NCI-H2227 treated with DMSO at 0.1 percent for 48 hours (cell line): Measurements from ENCODE around the gene BST1.
"Not testable (repeated sequence)": the region's sequence is repeated elsewhere in the genome, so short reads cannot be mapped to it uniquely, and the experiment has no call there.

ENCODE experiments used
- DNase-seq: peaks from one replicate; lab custom pipeline; 2025; lab: John Stamatoyannopoulos, UW

Gene BST1

DNA sequence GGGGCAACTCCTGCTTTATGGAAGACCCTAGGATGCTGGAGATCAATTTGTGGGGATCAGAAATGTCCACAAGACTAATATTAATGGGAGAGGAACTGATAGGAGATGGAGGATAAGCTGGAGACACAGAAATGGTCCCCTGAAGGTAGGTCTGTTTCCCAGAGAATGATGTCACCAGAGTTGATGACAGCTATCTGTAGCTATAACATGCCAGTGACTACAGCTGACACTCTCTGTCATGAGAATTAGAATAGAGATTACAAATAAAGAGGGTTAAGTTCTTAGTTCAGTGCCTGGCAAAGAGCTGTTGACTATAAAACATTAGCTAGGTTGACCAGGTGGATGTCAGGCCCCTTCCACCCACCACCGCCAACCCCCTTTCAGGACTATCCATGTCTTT lies 9.3 kb downstream of the BST1 start:
- DNase-seq, result no peak

DNA sequence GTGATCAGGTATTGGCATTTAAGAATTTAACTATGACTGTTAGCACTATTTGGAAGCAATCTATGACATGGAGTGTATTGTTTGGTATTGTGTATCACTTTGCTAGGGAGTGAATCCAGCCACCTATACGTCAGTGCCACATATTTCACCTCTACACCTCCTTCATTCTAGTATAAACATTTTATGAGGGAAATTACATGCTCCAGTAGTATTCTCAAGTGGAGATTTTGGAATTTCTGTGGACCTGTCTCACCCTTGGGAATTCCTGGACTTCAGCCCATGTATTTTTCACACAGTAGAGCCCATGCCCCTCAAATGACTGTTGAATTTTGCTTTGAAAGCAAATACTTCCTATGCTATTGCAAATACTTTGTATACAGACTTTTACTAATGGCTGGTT lies 11.3 kb downstream of the BST1 start:
- DNase-seq, result no peak

DNA sequence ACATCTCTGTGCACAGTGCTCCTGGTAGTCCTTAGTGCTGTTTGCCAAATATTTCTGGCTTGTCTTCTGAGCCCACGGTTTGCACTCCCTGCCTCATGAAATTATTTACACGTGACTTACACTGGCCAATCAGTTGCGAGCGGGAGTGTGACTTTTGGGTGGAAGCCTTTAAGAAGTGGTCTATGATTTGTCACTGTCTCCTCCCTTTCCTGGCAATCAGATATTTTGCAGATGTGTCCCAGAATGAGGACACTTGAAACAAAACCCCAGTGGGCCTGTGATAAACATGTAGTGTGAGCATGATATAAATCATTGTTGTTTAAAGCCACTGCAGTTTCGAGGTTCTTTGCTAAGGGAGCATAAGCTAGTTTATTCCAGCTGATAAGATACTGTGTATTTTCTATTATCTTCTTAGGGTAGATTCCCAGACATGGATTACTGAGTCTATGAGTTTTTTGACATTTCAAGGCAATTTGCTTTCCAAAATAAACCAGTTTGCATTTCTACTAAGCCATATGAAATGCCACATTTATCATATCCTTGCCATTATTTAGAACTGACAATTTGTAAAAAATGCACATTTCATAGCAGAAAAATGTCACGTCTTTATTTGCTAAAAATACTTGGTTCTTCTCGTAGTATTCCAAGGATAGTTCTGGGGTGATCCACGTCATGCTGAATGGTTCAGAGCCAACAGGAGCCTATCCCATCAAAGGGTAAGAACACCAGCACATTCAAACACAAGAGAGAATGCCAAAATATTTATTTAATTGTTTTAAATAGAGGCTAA lies 12.0 kb downstream of the BST1 start:
- DNase-seq, result no peak

DNA sequence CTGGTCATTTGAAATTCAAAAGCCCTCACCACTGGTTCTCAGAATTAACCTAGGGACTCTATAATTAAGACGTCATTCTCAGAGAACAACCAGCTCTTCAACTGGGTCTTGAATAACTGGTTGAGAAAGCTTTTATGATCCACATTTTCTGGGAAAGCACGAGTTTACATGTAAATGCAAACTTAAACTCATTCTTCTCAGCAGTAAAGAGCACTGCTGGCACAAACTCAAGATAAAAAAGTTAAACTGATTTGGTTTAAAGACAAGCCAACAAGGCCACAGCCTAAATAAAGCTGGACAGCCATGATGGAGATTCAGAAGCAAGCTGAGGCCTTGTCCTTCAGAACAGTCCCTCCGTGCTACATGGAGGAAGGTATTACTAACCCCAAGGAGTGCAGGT lies 13.2 kb downstream of the BST1 start:
- no peak for DNase-seq

DNA sequence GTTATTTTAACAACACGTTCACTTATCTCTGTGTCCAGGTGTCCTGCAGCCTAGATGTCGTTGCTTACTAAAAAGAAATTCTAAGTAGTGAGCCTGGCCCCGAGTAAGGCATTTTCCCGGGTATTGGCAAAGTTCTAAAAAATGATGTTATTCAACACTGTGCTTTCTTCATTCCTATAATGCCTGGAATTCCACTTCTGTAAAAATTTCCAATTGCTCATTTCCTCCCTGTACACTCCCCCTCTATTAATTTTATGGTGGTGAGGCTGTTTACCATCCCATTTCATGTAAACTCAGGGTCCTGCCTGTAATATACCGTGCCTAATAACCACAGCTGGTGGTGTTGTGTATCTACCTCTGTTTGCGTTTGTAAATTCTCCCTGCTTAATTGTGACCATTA lies 14.2 kb downstream of the BST1 start:
- DNase-seq, result no peak

DNA sequence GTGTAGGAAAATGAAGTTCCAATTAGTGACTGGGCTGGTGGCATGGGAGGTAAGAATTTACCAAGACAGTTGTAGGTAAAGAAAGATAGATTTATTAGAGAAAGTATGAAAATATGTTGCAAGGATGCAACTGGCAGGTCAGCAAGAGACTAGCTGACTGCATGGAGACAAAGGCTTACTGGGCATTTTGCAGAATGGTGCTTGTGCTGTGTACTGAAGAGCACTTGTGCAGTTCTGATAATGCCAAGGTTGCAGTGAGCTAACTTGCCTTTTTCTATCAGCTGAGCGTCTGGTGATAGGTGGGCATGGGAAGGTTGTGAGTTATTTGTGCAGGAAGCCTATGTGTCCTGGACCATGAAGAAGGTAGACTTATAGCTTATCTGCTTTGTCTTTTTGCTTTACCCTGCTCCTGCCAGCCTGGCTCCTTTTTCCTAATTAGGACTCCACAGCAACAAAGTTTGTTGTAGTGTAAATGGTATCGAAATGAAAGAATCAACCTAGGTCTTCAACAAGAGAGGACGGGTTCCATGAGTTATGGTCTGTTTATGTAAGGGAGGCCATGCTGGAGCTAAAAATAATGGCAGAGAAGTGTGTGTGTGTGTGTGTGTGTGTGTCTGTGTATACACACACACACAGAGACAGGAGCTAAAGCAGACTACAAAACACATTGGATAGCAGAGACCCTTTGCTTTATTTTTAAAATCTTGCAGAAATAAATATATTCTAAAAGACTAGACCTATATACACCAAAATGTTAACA lies 15.0 kb downstream of the BST1 start:
- no peak for DNase-seq

DNA sequence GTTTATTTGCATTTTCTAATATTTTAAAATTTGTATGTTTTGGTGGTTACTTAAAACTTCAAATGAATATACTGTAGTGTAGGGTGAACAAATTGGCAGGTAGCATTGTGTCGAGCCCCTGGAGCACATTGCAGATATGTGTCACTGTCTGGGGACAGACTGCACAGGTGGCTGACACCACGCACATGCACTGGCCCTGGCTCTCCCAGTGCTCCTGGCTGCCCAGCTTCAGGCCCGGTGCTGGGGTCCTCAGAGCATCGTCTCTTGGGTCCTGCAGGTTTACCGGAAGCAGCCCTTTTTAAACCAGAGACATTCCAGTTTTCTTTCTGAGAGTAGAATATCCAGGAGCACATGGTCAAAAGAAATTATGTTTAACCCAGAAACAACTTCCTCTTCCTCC lies 15.6 kb downstream of the BST1 start:
- DNase-seq, result no peak

DNA sequence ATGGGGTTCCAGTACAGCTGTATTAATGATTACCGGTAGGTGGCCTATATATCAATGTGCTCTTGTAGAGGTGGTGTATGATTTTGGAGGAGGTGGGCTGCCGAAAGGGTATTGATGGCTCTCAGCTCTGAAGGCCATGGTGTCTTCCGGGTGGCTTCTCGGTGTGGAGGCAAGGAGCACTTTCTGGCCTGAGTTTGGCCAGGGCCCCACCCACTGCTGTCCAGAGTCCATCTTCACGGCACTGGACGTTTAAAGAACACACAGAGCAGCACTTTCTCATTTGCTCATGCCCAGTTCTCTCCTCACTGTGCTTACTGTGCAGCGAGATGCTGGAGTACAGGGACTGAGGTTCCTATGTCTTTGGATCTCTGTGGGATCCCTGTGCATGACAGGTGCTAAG lies 16.1 kb downstream of the BST1 start:
- DNase-seq, result no peak

DNA sequence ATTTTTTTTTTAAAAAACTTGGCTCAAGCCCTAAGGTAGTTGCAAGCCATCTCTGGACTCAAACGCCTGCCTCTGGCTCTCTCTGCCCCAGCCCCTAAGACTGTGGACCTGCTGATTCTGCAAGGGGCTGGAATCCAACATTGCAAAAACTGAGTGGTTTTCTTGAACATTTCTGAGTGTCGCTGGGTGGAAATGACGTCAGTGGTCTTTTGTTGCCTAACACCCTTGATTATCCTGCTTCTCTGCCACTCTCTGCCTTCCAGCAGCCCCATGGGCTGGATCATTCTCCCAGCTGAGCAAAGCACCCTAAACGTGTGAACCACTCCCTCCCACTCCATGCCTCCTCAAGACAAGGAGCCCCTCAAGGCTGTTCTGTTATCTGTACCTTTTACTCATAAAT lies 16.6 kb downstream of the BST1 start:
- DNase-seq, result no peak

DNA sequence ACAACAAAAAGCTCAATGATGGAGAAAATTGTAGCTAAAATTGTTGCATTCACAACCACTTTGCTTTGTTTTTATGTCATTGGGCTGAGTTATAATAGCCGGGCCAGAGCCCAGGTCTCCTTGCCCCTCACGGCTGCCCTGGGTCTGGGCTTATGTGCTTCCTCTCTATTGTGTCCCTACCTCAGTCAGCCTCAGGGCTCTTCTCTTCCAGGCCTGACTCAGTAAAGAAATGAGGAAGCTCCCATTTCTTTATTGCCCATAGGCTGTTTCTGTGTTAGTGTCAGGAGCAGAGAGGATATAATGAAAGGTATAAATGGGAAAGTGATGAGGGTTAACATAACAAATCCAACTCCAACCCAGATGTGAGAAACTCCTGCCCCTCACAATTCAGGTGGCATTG lies 18.0 kb downstream of the BST1 start:
- no peak for DNase-seq

DNA sequence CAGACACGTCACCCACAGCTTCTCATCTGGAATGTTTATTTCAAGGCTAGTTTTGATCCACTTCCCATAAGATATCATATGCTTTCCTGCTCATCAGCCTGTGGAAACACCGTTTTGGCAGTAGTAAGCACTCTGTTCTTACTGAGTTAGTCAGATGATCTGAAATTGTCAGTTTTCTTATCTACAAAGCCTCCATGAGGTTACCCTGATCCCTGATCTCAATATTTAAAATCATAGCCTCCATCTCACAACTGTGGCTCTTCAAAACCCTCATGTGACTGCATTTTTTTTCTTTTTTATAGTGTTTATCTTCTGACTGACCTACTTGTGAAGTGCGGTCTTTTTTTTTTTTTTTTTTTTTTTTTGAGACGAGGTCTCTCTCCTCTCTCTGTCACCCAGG lies 22.7 kb downstream of the BST1 start:
- no peak for DNase-seq

DNA sequence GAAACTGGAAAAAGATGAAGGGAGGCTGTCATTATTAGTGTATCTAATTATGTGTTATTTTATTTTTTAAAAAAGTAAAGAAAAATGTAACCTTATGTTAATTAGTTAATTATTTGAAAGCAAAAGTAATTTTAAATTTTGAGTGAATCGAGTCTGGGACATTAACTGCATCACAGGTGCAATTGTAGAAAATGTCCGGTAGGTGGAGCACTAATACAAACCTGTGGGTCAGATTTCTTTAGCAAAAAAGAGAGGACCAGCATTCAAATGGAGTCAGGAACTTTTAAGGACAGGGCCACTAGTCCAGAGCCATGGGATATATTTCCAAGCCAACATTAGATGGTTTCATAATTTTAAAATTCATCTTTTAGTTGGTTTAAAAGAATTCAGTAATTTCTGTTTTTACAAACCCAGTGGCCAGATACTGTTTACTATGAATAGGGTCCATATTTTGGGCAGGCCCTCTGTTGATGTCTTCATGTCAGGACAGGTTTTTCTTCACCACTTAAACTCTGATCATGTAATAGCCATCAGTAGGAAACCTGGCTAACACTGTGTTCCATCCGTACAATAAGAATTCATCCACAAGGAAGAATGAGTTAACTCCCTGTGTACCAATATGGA lies 27.2 kb downstream of the BST1 start:
- peak; percentile 11 for DNase-seq

DNA sequence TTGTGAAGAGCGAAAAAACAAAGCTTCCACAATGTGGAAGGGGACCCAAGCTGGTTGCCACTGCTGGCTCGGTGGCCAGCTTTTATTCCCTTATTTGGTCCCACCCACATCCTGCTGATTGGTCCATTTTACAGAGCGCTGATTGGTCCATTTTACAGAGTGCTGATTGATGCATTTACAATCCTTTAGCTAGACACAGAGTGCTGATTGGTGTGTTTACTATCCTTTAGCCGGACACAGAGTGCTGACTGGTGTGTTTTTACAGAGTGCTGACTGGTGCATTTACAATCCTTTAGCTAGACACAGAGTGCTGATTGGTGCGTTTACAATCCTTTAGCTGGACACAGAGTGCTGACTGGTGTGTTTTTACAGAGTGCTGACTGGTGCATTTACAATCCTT lies 30.2 kb downstream of the BST1 start:
- DNase-seq, result not testable (repeated sequence)

DNA sequence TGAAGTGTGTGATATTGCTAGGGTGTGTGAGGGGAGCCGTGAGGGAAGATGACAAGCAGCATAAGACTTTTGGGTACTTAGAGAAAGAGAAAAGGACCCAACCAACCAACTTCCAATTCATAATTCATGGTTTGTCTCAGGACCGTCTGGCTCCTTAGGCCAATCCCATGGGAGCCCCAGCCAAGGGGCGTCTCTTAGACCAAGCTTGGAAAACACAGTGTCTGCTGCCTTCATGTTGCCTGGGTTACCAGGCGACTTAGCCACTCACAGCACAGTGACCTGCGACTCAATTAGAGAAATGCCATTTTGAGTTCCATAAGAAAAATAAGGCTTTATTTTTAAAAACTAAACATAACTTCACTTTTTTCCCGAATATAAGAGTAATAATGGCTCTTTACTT lies 32.7 kb downstream of the BST1 start:
- no peak for DNase-seq

DNA sequence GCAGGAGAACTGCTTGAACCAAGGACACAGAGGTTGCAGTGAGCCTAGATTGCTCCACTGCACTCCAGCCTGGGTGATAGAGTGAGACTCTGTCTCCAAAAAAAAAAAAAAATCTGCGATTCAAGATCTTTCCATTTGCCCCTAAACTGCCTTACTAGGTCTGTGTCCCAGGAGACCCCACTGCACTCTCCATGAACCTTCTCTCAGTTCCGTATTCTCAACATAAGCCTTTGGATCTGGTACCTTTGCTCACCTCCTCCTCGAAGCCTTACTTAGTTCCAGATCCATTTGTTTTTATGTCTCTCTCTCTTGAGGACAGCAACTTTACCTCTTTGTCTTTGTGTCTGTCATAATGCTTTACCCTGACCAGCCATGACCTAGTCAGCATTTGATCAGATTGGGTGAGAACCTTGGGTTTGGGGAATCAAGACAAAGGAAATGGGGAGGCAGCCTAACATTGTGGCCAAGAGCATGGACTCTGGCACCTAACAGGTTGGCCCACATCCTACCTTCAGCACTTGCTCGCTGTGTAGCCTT lies 33.7 kb downstream of the BST1 start:
- no peak for DNase-seq

DNA sequence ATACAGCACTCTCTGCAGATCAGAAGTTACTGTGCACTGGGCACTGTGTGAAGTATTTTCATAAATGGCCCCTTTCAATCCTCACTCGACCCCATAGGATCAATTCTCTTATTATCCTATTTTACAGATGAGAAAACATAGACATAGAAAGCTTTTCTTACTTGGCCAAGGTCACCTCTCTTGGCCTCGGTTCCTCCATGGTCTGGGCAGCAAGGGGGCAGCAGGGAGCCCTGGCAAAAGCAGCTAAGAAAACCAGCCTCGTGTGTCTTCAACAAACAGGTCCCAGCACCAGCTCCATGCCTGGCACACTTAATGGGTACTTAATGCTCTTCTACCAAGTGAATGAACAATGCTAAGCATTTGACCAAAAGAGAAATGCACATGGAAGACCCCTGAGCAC lies 34.4 kb downstream of the BST1 start:
- no peak for DNase-seq

DNA sequence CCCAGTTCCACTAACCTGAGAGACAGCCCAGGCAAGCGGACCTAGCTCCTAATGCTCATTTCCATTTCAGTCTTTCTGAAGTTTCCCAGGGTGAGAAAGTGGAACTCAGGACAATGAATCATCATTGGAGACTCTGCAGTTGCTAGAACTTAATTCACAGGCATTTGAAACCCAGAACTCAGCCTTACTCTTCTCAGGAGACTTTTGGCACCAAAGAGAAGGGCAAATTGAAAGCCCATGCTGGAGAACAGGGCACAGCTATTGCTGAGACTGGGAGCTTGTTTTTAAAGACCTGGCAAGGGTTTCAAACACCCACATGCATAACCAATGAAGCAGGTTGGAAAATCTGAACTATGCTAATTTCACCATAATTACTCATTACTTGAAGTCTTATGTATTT lies 36.0 kb downstream of the BST1 start:
- DNase-seq, result no peak

DNA sequence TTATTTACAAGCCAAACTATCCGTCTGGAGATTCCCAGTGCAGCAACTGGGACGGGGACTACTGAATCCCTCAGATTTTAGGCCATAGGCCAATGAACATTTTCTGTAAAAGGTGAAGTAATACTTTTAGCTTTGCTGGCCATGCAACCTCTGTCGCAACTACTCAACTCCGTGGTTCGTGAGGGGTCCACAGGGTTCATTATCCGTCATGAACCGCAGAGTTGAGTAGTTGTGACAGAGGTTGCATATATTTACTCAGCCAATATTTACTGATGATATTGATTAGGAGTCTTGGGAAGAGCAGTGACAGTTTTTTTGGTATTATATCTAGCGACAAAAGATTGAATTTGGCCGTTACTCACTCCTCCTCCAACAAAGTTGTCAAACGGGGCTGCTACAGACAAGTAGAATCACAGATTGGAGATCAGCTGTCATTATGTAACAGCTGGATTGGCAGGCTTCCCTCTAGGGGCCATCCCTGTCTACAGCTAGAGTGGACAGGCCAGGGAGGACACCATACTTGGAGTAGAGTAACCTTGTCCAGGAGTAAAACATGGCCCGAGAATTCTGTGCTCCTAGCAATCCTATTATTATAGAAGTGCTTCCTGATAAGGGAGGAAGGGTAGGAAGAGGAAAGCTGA lies 38.0 kb downstream of the BST1 start:
- DNase-seq, result no peak

DNA sequence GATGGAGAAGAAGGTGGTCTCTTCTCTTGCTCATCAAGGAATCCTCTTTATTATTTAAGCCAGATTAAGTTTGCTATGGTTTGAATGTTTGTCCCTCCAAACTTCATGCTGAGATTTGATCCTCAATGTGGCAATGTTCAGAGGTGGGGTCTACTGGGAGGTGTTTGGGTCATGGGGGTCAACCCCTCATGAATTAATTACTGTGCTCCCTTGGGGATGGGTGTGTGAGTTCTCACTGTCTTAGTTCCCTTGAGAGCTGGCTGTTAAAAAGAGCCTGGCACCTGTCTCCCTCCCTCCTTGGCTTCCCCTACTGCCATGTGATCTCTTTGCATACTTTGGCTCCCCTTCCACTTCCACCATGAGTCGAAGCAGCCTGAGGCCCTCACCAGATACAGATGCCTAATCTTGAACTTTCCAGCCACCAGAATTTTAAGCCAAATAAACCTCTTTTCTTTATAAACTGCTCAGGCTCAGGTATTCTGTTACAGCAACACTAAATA lies 39.3 kb downstream of the BST1 start:
- DNase-seq, result no peak

DNA sequence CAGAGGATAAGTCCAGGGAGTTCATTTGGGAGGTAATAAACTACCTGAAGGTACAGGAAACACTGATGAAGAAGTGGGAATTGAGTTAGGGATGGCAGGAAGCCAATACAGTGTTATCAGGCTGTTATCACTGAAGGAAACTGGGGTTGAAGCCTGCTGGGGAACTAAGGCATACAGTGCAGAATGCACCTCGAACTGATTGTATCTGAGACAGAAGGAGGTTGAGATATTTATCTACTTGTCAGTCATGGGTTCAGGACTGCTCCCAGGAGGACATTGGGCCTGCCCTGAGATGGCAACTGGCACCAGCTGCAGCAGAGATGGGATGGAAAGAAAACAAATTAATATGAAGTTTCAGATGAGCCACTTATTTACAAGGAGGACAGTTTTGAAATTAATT lies 39.8 kb downstream of the BST1 start:
- DNase-seq, result no peak

DNA sequence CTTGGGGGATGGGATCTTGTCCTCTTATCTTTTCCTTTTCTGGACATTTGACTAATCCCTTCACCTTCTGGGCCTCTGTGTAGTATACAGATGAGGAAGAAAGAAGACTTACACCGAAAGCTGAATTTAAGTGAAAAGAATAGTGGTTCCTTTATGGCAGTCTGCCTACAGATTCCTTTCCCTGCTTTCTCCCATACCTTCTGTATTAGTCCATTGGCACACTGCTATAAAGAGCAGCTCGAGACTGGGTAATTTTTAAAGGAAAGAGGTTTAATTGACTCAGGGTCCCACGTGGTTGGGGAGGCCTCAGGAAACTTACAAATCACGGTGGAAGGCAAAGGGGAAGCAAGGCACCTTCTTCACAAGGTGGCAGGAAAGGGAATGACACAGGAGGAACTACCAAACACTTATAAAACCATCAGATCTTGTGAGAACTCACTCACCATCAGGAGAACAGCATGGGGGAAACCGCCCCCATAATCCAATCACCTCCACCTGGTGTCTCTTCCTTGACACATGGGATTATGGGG lies 41.2 kb downstream of the BST1 start:
- DNase-seq, result no peak

DNA sequence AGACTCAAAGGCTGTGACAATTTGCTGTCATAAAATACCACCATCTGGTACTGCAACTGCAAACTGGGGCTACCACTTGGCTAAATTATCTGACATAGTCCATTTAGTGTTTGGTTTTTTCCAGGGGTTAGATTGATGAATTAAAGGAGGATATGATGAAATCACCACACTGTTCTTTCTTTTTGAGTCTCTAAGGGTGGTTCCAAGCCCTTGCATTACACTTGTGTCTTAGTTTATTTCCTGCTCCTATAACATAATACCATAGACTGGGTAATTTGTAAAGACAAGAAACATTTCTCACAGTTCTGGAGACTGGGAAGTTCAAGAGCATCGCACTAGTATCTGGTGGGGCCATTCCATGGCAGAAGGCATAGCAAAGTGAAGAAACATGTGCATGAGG lies 43.2 kb downstream of the BST1 start:
- DNase-seq, result no peak
